Measurements from ENCODE around the gene PRKCA.
A peak's percentile ranks its signal among the peaks of the same experiment; 100 is the strongest.

PRKCA gene

DNA sequence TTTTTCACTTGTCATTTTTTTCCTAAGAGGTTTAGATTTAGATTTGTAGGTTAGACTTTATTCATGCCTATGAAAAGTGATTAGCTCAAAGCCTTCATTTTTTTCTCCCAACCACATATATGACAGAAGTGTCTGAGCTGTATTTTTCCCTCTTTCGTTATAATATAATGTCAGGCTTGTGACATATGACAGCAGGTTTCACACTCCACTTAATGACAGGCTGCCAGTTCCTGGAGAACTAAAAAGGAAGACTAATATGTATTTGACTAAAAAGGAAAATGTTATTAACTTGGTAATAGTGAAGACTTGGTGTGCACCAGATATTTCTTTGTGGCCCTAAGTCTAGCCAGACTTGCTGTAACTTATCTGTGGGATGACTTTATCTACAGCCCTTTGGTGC lies 331.8 kb downstream of the PRKCA start:
- H3K4me3 ChIP-seq (ENCODE audit: low read length) = no peak overlapping the region
- DNase-seq (ENCODE audit: low read depth) = no peak
- TF ChIP-seq, protein P1, sequence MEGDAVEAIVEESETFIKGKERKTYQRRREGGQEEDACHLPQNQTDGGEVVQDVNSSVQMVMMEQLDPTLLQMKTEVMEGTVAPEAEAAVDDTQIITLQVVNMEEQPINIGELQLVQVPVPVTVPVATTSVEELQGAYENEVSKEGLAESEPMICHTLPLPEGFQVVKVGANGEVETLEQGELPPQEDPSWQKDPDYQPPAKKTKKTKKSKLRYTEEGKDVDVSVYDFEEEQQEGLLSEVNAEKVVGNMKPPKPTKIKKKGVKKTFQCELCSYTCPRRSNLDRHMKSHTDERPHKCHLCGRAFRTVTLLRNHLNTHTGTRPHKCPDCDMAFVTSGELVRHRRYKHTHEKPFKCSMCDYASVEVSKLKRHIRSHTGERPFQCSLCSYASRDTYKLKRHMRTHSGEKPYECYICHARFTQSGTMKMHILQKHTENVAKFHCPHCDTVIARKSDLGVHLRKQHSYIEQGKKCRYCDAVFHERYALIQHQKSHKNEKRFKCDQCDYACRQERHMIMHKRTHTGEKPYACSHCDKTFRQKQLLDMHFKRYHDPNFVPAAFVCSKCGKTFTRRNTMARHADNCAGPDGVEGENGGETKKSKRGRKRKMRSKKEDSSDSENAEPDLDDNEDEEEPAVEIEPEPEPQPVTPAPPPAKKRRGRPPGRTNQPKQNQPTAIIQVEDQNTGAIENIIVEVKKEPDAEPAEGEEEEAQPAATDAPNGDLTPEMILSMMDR (conservative IDR thresholded peaks at IDR 0.05; ENCODE audit: low read length) = no peak

DNA sequence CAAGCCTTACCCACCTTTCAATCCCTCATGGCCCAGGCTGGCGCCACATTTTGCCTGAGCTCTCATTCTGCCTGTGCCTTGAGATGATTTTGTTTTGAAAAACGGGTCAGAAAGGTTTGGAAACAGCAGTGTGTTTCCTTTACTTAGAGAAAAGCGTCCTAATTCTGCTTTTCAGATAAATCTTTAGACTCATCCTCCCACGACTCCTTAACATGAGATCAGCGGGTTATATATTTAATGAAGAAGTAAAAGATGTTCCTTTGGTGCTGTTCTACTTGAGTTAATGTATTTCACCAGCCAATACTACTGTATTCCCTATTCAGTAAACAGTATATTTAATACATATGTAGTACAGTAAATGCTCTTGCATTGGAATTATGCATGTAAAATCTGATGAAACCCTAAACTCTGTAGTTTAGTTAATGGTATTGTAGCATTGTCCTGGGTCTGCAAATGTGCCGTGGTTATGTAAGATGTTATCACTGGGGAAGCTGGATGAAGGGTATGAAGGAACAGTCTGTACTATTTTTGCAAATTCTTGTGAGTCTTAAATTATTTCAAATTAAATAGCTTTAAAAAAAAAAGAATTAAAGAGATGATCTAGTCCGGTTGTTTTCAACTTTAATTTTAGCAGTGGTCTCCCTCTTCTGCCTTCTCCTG lies 333.1 kb downstream of the PRKCA start:
- no peak overlapping the region for H3K4me3 ChIP-seq (ENCODE audit: low read length)
- TF ChIP-seq, protein P1 (conservative IDR thresholded peaks at IDR 0.05; ENCODE audit: low read length) = no peak
- no peak for DNase-seq (ENCODE audit: low read depth)

DNA sequence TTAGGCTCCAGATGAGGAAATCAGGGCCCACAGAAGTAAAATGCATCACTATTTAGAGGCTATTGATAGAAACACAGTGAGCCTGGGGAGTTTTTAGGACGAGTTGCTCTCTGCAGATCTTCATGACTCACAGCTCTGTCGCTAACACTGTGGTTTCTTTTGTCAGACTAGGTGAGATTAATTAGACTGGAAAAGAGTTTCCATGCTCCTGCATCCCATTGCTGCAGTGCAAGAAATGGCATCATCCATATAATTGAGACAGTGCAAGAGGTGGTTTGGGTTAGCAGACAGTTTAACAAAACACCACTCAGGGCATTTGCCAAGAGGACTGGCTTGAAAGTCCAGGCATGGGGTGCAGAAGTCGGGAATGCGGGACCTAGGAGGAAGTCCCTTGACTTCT lies 333.7 kb downstream of the PRKCA start:
- TF ChIP-seq, protein P1 (conservative IDR thresholded peaks at IDR 0.05; ENCODE audit: low read length) = no peak
- peak; percentile 83 for DNase-seq (ENCODE audit: low read depth)
- no peak overlapping the region for H3K4me3 ChIP-seq (ENCODE audit: low read length)

DNA sequence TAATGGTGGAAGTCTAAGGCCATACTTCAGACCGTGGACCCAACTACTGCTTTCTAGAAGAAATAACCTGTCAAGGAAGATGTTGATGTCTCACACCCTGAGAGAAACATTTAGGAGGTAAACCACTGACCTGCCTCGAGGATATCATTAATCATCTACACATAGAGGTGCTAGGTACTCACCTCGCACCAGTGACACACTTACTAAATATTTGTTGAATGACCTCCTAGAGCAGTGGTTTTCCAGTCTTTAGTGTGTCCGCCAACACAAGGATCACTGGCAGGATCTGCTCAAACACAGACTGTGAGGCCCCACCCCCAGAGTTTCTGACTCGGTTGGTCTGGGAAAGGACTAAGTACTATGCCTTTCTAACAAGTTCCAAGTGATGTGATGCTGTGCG lies 335.1 kb downstream of the PRKCA start:
- no peak for DNase-seq (ENCODE audit: low read depth)
- TF ChIP-seq, protein P1 (conservative IDR thresholded peaks at IDR 0.05; ENCODE audit: low read length) = no peak
- no peak overlapping the region for H3K4me3 ChIP-seq (ENCODE audit: low read length)

DNA sequence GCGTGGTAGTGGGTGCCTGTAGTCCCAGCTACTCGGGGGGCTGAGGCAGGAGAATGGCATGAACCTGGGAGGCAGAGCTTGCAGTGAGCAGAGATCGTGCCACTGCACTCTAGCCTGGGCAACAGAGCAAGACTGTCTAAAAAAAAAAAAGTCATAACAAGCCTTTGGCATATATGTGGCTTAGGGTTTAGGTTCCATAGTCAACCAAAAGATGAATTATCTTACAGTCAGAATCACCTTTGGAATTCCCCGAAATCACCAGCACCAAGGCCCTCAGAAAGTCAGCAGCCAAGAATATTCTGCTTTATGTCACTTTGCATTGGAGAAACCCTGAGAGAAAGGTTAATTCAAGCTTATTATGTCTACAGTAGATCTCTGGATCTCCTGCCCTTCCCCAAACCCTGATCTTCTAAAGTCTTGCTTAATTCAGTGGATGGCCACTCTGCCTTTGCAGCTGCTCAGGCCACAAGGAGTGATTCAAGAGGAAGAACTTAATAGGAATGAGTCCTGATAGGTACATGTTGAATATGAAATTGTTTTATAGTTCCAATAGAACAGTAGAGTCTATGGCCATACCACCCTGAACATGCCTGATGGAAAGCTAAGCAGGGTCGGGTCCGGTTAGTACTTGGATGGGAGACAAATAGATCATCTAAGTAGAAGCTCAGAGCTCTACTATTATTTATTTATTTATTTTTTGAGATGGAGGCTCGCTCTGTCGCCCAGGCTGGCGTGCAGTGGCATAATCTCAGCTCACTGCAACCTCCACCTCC lies 336.5 kb downstream of the PRKCA start:
- no peak for DNase-seq (ENCODE audit: low read depth)
- TF ChIP-seq, protein P1 (conservative IDR thresholded peaks at IDR 0.05; ENCODE audit: low read length) = no peak
- no peak overlapping the region for H3K4me3 ChIP-seq (ENCODE audit: low read length)

DNA sequence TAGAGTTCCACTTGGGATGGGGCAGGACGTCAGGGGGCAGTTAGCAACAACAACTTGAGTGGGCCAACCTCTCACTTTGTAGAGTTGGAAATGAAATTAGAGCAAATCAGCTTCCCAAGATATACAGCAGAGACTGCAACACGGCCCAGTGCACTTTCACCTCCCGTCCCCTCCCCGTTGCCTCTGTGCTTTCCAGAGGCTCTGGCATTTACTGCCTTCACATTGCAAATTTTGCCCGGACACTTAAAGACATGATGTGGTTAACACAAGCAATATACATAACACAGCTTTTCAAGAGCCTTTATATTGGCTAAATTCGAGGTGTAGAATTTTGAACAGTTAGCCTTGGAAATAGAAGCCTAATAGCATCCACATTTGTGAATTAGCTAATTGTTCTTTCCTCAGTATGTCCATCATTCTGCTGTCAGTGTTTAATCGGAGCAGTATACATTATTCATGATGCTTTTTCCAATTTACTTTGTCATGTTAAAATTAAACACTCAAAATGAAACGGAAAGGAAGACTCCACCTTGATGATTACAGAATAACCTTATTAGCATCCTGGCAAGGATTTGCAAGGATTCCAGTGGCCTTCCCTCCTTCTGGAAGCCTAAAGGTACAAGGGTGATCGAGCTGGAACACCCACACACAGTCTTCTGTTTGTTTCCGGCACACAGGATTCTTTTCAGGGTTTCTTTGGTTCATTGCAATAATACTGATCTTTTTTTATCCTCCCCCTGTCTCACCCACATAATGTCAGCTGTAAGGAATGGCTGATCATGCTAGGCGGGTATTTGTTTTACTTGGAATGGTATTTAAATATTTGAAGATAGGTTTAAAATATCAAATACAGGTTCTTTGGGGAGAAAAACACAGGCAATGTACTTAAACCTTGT lies 341.6 kb downstream of the PRKCA start:
- H3K4me3 ChIP-seq (ENCODE audit: low read length) = no peak overlapping the region
- DNase-seq (ENCODE audit: low read depth) = no peak
- TF ChIP-seq, protein P1 (conservative IDR thresholded peaks at IDR 0.05; ENCODE audit: low read length) = no peak
